WTC11 (cell line): Measurements from ENCODE around the gene KIRREL3.

ENCODE experiments used
- CTCF ChIP-seq: fragments of 200-600 bp; IDR thresholded peaks from 2 replicates; pipeline ENCODE4 v1.8.0; 2022; ENCODE audit warnings: antibody characterized with exemption
- E2F1 ChIP-seq: sonication (generic); formaldehyde crosslinking; IDR thresholded peaks from 2 replicates; pipeline ENCODE4 v1.8.0; 2022; ENCODE audit warnings: mild to moderate bottlenecking, missing genetic modification reagents
- MAX ChIP-seq: sonication (generic); formaldehyde crosslinking; IDR thresholded peaks from 2 replicates; pipeline ENCODE4 v1.8.0; 2022; ENCODE audit warnings: mild to moderate bottlenecking, missing genetic modification reagents
- TCF7 ChIP-seq: sonication (generic); formaldehyde crosslinking; IDR thresholded peaks from 2 replicates; pipeline ENCODE4 v1.8.0; 2022; ENCODE audit warnings: mild to moderate bottlenecking, low read depth, missing genetic modification reagents, moderate library complexity
- USF1 ChIP-seq: sonication (generic); formaldehyde crosslinking; IDR thresholded peaks from 2 replicates; pipeline ENCODE4 v1.8.0; 2022; ENCODE audit warnings: mild to moderate bottlenecking, missing genetic modification reagents
- ZBTB21 ChIP-seq: sonication (generic); formaldehyde crosslinking; IDR thresholded peaks from 2 replicates; pipeline ENCODE4 v1.8.1; 2023; ENCODE audit warnings: mild to moderate bottlenecking, missing genetic modification reagents, borderline replicate concordance

- no peak for TF ChIP-seq ZBTB21 (CRISPR knock-in tag)
- TF ChIP-seq E2F1 = no peak
- TF ChIP-seq USF1 (CRISPR knock-in tag) = no peak
- TF ChIP-seq MAX (CRISPR knock-in tag) = no peak
- no peak for TF ChIP-seq CTCF
- no peak for TF ChIP-seq TCF7
Measured at GRCh38 chr11:126898802-126899201, 101.8 kb downstream of the KIRREL3 start.
